H1 (cell line): Measurements from ENCODE around the gene IL18BP.
A peak's percentile ranks its signal among the peaks of the same experiment; 100 is the strongest.

Source experiments
- CBX5 ChIP-seq: fragments of 300-800, 300-1000 bp; sonication (generic); IDR thresholded peaks from 2 replicates; pipeline ENCODE4 v1.7.1; 2016; ENCODE audit warnings: antibody characterized with exemption, low read length, low read depth
- CTCF ChIP-seq, 3 experiments: IDR thresholded peaks; 1 replicate in 2 of 3; 2 replicates in 1 of 3; pipeline versions ENCODE4 v1.5.1 to v1.6.1; 2011; ENCODE audit warnings: low read length in 3 of 3, mild to moderate bottlenecking in 3 of 3, inconsistent platforms in 2 of 3, low read depth in 1 of 3, moderate library complexity in 1 of 3; ENCODE audit not compliant: insufficient read depth in 1 of 3; ENCODE audit errors: control extremely low read depth in 1 of 3
- EP300 ChIP-seq, 2 experiments: IDR thresholded peaks; 1 replicate in 1 of 2; 2 replicates in 1 of 2; pipeline ENCODE4 v1.6.1; 2011 to 2012; ENCODE audit warnings: low read depth in 2 of 2, low read length in 2 of 2, mild to moderate bottlenecking in 2 of 2, borderline replicate concordance in 1 of 2, inconsistent platforms in 1 of 2, moderate library complexity in 1 of 2
- GABPA ChIP-seq: IDR thresholded peaks from 2 replicates; pipeline ENCODE4 v1.6.1; 2011; ENCODE audit warnings: mild to moderate bottlenecking, low read length, moderate library complexity, borderline replicate concordance; ENCODE audit not compliant: insufficient read depth
- JUN ChIP-seq: IDR thresholded peaks from 2 replicates; pipeline ENCODE4 v1.6.1; 2011; ENCODE audit warnings: low read depth, mild to moderate bottlenecking, improper control_type of control experiment, low read length
- MAX ChIP-seq: IDR thresholded peaks from 2 replicates; pipeline ENCODE4 v1.6.1; 2012; ENCODE audit warnings: inconsistent platforms
- POLR2A ChIP-seq, 2 experiments: IDR thresholded peaks; 1 replicate in 1 of 2; 2 replicates in 1 of 2; pipeline ENCODE4 v1.6.1; 2011; ENCODE audit warnings: low read depth in 2 of 2, low read length in 2 of 2, mild to moderate bottlenecking in 2 of 2; ENCODE audit errors: control extremely low read depth in 1 of 2
- RAD21 ChIP-seq, 2 experiments: IDR thresholded peaks in 1 of 2; conservative IDR thresholded peaks in 1 of 2; 2 replicates each; pipeline ENCODE4 v1.6.1; 2011; ENCODE audit warnings: low read depth in 2 of 2, low read length in 2 of 2, improper control_type of control experiment in 1 of 2, inconsistent platforms in 1 of 2, mild to moderate bottlenecking in 1 of 2, moderate library complexity in 1 of 2
- SAP30 ChIP-seq: fragments of 300-600 bp; sonication (generic); IDR thresholded peaks from 2 replicates; pipeline ENCODE4 v1.7.1; 2012; ENCODE audit warnings: low read length, moderate library complexity, mild to moderate bottlenecking, inconsistent platforms; ENCODE audit not compliant: insufficient read depth, insufficient replicate concordance
- TAF1 ChIP-seq: IDR thresholded peaks from 2 replicates; pipeline ENCODE4 v1.6.1; 2011; ENCODE audit warnings: mild to moderate bottlenecking, low read depth, low read length
- TBP ChIP-seq: IDR thresholded peaks from 2 replicates; pipeline ENCODE4 v1.6.1; 2011; ENCODE audit warnings: low read depth, low read length, improper control_type of control experiment

- TF ChIP-seq GABPA, result no peak
- no peak for TF ChIP-seq EP300 (IDR thresholded peaks at IDR 0.05; ENCODE audit: borderline replicate concordance in 1 of 2, low read depth in 2 of 2, low read length in 2 of 2)
- TF ChIP-seq RAD21 (IDR thresholded peaks at IDR 0.05 in 1 of 2, conservative IDR thresholded peaks at IDR 0.05 in 1 of 2; ENCODE audit: low read depth in 2 of 2, low read length in 2 of 2), result no peak
- peak; percentile 22 to 71 for TF ChIP-seq POLR2A (IDR thresholded peaks at IDR 0.05; ENCODE audit: control extremely low read depth in 1 of 2, low read depth in 2 of 2, low read length in 2 of 2)
- no peak for TF ChIP-seq TBP
- no peak for TF ChIP-seq CTCF (IDR thresholded peaks at IDR 0.05; ENCODE audit: control extremely low read depth in 1 of 3, insufficient read depth in 1 of 3, low read depth in 1 of 3, low read length in 3 of 3)
- TF ChIP-seq JUN, result no peak
- TF ChIP-seq MAX, result no peak
- no peak for TF ChIP-seq TAF1
- TF ChIP-seq SAP30, result no peak
- TF ChIP-seq CBX5, result no peak
These were observed 4.4 kb downstream of the IL18BP start for GRCh38 chr11:72002841-72003775.
